Iris pigment epithelial cell (primary cell): ENCODE data around the gene KMT2B.

Experiments used
- DNase-seq: peaks from one replicate; pipeline ENCODE4 v3.0.0-alpha.2; 2011; ENCODE audit warnings: low read depth

KMT2B gene

GRCh38 chr19:35742121-35742724 is 24.4 kb downstream of the KMT2B start, which contains the start of gene IGFLR1:
IGFLR1 (minus strand) TSS chr19:35742452; CDS start chr19:35741180, 1,272 bp downstream.
- DNase-seq: no peak

- DNase-seq: no peak
These were observed 26.0 kb downstream of the KMT2B start for GRCh38 chr19:35743640-35744429.

GRCh38 chr19:35744430-35745327 is 26.9 kb downstream of the KMT2B start:
- peak; percentile 97 for DNase-seq

GRCh38 chr19:35745328-35746086 is 27.7 kb downstream of the KMT2B start, which contains the start of the genes PSENEN and U2AF1L4:
PSENEN (plus strand) TSS chr19:35745651; CDS start chr19:35745931, 280 bp downstream.
U2AF1L4 (minus strand) TSS chr19:35745418; CDS start chr19:35745391, 27 bp downstream.
- peak; percentile 99 for DNase-seq

GRCh38 chr19:35746087-35746462 is 28.3 kb downstream of the KMT2B start:
- no peak for DNase-seq

GRCh38 chr19:35746531-35746930 is 28.7 kb downstream of the KMT2B start:
- no peak for DNase-seq

- DNase-seq: peak; percentile 99
These were observed 30.6 kb downstream of the KMT2B start, which contains the start of gene LIN37 for GRCh38 chr19:35748106-35749020. LIN37 (plus strand) TSS chr19:35748576; CDS start chr19:35748725, 149 bp downstream.

GRCh38 chr19:35750167-35750566 is 32.4 kb downstream of the KMT2B start:
- DNase-seq: no peak

- no peak for DNase-seq
These were observed 34.3 kb downstream of the KMT2B start for GRCh38 chr19:35751839-35752745.

GRCh38 chr19:35752746-35753350 is 35.0 kb downstream of the KMT2B start:
- DNase-seq: no peak

GRCh38 chr19:35753634-35754369 is 36.0 kb downstream of the KMT2B start:
- no peak for DNase-seq

GRCh38 chr19:35754370-35755130 is 36.7 kb downstream of the KMT2B start:
- no peak for DNase-seq

- no peak for DNase-seq
These were observed 37.3 kb downstream of the KMT2B start for GRCh38 chr19:35755131-35755549.

GRCh38 chr19:35755550-35756376 is 38.0 kb downstream of the KMT2B start:
- peak; percentile 77 for DNase-seq

GRCh38 chr19:35756377-35757230 is 38.8 kb downstream of the KMT2B start, which contains the start of gene HSPB6:
HSPB6 (minus strand) TSS chr19:35757029; CDS start chr19:35757008, 21 bp downstream.
- DNase-seq: peak; percentile 55
